RWPE2 (cell line): Measurements from ENCODE around the gene MRPS10.
"Not testable (repeated sequence)": the region's sequence is repeated elsewhere in the genome, so short reads cannot be mapped to it uniquely, and the experiment has no call there.

Source experiments
- ATAC-seq: fragments of 200-7000 bp; cut with Tn5 transposase; 3 replicates; pipeline ENCODE4 v1.9.1; 2021; ENCODE audit warnings: low read depth
- DNase-seq: peaks from one replicate; pipeline ENCODE4 v3.0.0-alpha.2; 2020; ENCODE audit warnings: low spot score
- H3K27ac ChIP-seq: fragments of 450-650 bp; 2 replicates; pipeline ENCODE4 v1.5.1; 2017; ENCODE audit warnings: mild to moderate bottlenecking; ENCODE audit not compliant: poor library complexity, severe bottlenecking
- H3K27me3 ChIP-seq: fragments of 250-450 bp; sonication (Bioruptor Pico); 2 replicates; pipeline ENCODE4 v1.5.1; 2021; ENCODE audit warnings: mild to moderate bottlenecking, moderate library complexity; ENCODE audit not compliant: insufficient read depth, poor library complexity, severe bottlenecking
- H3K36me3 ChIP-seq: fragments of 250-450 bp; sonication (Bioruptor Pico); 2 replicates; pipeline ENCODE4 v1.5.1; 2020; ENCODE audit warnings: low read depth, mild to moderate bottlenecking, moderate library complexity
- H3K4me1 ChIP-seq: fragments of 250-450 bp; sonication (Bioruptor Pico); 2 replicates; pipeline ENCODE4 v1.5.1; 2021; ENCODE audit warnings: mild to moderate bottlenecking, moderate library complexity; ENCODE audit not compliant: insufficient read depth, poor library complexity, severe bottlenecking
- H3K4me3 ChIP-seq: fragments of 250-450 bp; sonication (Bioruptor Pico); 2 replicates; pipeline ENCODE4 v1.5.1; 2021; ENCODE audit warnings: mild to moderate bottlenecking, moderate library complexity; ENCODE audit not compliant: severe bottlenecking
- H3K9me3 ChIP-seq: fragments of 250-450 bp; sonication (Bioruptor Pico); 2 replicates; pipeline ENCODE4 v1.5.1; 2021; ENCODE audit warnings: mild to moderate bottlenecking, moderate library complexity; ENCODE audit not compliant: severe bottlenecking
- TF ChIP-seq, protein P1 (sequence below): fragments of 450-650 bp; IDR thresholded peaks from one replicate; pipeline ENCODE4 v1.5.1; 2017; ENCODE audit warnings: mild to moderate bottlenecking, moderate library complexity; ENCODE audit not compliant: poor library complexity, severe bottlenecking

Gene MRPS10

DNA sequence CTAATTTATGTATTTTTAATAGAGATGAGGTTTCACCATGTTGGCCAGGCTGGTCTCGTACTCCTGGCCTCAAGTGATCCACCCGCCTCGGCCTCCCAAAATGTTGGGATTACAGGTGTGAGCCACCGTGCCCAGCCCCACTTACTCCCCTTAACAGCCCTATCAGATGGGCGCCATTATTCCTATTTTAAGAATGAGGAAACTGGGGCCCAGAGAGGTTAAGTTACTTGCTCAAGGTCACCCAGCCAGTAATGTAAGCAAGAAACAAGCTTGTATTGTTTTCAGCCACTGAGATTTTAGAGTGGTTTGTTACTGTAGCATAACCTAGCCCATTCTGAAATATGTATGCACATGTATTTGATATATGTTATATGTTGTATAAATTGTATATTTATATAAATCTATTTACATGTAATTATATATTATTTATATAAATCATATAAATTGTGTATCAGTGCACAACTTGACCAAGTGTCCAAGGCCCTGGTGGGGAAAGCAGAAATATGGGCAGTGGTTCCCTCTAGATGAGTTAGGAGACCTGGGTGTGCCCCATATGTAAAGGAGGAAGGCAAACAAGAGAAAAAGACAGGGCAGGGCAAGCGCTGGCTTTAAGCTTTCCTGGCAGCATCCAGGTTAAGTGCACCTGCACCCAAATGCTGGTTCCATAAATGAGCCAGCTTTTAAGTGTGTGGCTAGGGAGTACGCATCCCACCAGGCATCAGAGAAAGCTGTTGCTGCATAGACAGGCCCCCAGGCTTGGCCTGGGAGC lies 45.7 kb downstream of the MRPS10 start:
- ATAC-seq (no peak), DNase-seq (no peak)

DNA sequence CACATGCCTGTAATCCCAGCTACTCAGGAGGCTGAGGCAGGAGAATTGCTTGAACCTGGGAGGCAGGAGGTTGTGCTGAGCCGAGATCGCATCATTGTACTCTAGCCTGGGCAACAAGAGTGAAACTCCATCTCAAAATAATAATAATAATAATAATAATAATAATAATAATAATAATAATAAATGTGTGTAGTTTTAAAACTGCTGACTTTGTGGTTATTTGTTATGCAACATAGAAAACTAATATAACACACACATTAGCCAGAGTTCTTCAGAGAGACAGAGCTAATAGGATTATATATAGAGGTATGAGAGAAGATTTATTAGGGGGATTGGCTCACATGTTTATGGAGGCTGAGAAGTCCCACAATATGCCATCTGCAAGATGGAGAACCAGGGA lies 47.9 kb downstream of the MRPS10 start:
- not testable (repeated sequence) for ATAC-seq, H3K27me3 ChIP-seq, H3K9me3 ChIP-seq, H3K27ac ChIP-seq, H3K4me1 ChIP-seq, H3K36me3 ChIP-seq, H3K4me3 ChIP-seq, DNase-seq

More for the DNA sequence above, 45.7 kb downstream of the MRPS10 start:
- H3K27me3 ChIP-seq = no peaks in the 10 kb centered on the region
- H3K36me3 ChIP-seq = no peaks in the 10 kb centered on the region
- H3K27ac ChIP-seq = no peak overlapping the region
- H3K9me3 ChIP-seq = peaks cover under 1% of the 10 kb centered on the region
- TF ChIP-seq, protein P1, sequence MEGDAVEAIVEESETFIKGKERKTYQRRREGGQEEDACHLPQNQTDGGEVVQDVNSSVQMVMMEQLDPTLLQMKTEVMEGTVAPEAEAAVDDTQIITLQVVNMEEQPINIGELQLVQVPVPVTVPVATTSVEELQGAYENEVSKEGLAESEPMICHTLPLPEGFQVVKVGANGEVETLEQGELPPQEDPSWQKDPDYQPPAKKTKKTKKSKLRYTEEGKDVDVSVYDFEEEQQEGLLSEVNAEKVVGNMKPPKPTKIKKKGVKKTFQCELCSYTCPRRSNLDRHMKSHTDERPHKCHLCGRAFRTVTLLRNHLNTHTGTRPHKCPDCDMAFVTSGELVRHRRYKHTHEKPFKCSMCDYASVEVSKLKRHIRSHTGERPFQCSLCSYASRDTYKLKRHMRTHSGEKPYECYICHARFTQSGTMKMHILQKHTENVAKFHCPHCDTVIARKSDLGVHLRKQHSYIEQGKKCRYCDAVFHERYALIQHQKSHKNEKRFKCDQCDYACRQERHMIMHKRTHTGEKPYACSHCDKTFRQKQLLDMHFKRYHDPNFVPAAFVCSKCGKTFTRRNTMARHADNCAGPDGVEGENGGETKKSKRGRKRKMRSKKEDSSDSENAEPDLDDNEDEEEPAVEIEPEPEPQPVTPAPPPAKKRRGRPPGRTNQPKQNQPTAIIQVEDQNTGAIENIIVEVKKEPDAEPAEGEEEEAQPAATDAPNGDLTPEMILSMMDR = no peak
- no peaks in the 10 kb centered on the region for H3K4me1 ChIP-seq
- no peak overlapping the region for H3K4me3 ChIP-seq

DNA sequence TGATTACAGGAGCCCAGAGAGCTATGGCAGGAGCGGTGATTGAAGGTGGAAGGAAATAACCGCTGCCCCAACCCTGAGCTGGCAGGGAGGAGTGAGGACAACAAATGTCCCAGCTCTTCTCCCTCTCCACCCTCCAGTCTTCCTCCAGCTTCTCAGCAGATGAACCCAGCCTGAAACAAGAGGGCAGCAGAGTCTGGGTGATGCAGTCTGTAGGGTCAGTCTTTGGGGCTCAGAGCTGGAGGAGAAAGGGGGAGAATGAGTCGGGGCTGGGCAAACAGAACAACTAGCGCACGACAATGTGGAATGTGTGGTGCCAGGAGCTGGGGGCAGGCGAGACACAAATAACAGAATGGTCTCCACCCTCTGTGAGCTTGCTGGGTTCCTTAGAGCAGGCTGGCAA lies 49.0 kb downstream of the MRPS10 start:
- no peak overlapping the region for H3K27ac ChIP-seq
- no peaks in the 10 kb centered on the region for H3K36me3 ChIP-seq
- ATAC-seq (no peak), DNase-seq (no peak)
- no peaks in the 10 kb centered on the region for H3K27me3 ChIP-seq
- H3K4me1 ChIP-seq = no peaks in the 10 kb centered on the region
- no peak overlapping the region for H3K4me3 ChIP-seq
- TF ChIP-seq, protein P1 = no peak
- H3K9me3 ChIP-seq = no peaks in the 10 kb centered on the region

DNA sequence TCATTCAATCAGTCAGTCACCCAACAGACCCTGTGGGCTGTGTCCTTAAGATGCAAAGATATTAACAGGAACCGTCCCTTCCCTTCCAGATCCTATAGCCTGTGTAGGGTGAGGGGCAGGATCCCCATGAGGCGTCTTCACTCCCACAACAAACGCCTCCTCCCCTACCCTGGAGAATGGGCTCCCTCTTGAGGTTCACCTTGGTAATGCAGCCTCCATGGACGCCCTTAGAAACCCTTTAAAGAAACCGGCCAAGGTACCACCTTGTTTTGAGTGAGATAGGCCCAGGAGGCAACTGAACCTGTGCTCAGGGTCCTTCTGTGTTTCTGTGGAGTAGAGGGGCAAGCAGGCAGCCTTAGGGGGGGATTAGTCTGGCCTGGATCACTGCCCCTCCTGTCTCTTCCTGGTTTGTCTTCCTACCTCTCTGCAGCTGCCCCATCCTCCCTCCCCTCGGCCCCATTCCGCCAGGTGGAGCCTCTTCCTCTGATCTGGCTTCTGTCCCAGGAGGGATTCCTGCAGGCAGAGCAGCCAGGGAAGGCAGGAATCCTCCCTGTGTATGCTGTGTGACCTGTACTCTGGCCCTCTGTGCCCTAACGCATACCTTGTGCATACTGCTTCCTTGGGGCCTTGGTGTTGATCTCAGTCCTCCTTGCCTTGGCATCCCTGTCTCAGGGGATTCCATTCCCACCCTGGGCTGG lies 51.1 kb downstream of the MRPS10 start:
- no peak overlapping the region for H3K27ac ChIP-seq
- TF ChIP-seq, protein P1 = peak; percentile 98
- peak; percentile 80 for DNase-seq
- no peaks in the 10 kb centered on the region for H3K27me3 ChIP-seq
- ATAC-seq = peak; percentile 94
- H3K4me1 ChIP-seq = no peaks in the 10 kb centered on the region
- no peak overlapping the region for H3K4me3 ChIP-seq
- H3K9me3 ChIP-seq = no peaks in the 10 kb centered on the region
- no peaks in the 10 kb centered on the region for H3K36me3 ChIP-seq

DNA sequence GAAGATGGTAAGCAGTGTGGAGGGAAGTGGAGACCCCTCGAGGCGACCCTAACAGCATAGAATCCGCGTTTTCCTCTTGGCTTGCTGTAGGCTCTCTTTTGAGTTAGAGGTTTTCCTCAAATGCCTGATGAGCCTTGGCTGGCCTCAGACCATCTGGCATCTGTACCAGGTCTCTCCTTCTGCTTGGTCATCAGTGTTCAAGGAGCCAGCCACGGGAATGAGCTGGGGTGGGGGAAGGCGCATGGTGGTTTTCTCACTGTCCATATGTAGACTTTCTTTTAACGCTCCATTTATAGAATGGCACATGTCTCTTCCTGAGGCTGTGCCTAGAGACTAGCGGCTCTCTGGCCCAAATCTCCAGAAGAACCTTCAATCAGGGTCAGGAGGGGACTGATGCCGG lies 52.6 kb downstream of the MRPS10 start:
- Histone ChIP-seq H3K4me3 (no peak overlapping the region), H3K27me3 (no peaks in the 10 kb centered on the region), H3K9me3 (no peaks in the 10 kb centered on the region), H3K4me1 (no peaks in the 10 kb centered on the region), H3K27ac (no peak overlapping the region), H3K36me3 (no peaks in the 10 kb centered on the region)
- TF ChIP-seq, protein P1 = no peak
- DNase-seq (no peak), ATAC-seq (no peak)
